ENCODE measurements around the gene TSPAN18.

- TF ChIP-seq CTCF (IDR thresholded peaks at IDR 0.05) = no peak
- no peak for TF ChIP-seq POLR2A (IDR thresholded peaks at IDR 0.05)
- no peak for TF ChIP-seq EP300 (IDR thresholded peaks at IDR 0.05)
Measured at GRCh38 chr11:44797886-44798606, 71.3 kb downstream of the TSPAN18 start.

All from tibial nerve (tissue), 4 donors.